GM19372 (cell line): ENCODE results near the gene GCGR.

Experiments used
- ATAC-seq: cut with Tn5 transposase; IDR thresholded peaks from one replicate; pipeline ENCODE4 v1.9.1; 2021; ENCODE audit warnings: mild to moderate bottlenecking, low read depth, moderate library complexity; ENCODE audit not compliant: unreplicated experiment

The GCGR gene

GRCh38 chr17:81845881-81846742 lies 42.2 kb downstream of the GCGR start:
- no peak for ATAC-seq

- no peak for ATAC-seq
Measured at GRCh38 chr17:81846743-81847689, 43.1 kb downstream of the GCGR start.

- ATAC-seq: no peak
Measured at GRCh38 chr17:81849457-81849856, 45.5 kb downstream of the GCGR start.

DNA sequence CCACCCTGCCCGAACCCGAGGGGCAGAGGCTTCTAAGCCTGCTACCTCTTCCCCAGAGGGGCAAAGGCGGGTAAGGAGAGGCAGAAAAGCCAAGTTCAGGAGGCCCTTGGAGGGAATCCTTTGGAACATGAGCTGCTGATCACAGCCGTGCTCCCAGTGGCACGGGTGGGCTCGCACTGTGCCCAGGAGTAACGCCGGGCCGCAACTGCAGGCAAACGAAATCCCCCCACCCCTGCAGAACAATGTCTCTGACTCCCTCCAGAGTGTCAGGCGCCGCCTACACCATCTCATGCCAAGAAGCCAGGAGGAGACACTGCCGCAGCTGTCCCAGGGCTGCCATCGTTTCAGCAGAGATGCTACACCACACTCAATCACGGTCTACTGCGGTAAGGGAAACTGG lies 47.5 kb downstream of the GCGR start:
- ATAC-seq: no peak

DNA sequence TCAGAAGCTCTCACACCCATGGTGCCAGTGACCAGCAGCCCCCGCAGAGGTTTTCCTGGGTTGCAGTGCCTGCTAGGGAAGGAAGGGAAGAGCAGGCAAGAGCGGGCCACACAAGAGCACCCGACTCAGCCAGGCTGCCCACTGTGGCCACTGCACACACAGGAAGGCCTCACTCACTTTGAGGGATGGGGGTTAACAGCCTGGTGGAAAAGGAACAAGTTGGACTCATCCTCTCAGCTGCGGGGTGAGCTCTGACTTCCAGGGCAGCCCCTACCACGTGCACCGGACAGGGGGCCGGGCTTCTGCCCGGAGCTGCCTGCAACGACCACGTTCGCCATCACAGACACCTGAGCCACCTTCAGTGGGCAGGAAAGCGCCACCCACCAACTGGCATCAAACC lies 48.3 kb downstream of the GCGR start:
- ATAC-seq: no peak

DNA sequence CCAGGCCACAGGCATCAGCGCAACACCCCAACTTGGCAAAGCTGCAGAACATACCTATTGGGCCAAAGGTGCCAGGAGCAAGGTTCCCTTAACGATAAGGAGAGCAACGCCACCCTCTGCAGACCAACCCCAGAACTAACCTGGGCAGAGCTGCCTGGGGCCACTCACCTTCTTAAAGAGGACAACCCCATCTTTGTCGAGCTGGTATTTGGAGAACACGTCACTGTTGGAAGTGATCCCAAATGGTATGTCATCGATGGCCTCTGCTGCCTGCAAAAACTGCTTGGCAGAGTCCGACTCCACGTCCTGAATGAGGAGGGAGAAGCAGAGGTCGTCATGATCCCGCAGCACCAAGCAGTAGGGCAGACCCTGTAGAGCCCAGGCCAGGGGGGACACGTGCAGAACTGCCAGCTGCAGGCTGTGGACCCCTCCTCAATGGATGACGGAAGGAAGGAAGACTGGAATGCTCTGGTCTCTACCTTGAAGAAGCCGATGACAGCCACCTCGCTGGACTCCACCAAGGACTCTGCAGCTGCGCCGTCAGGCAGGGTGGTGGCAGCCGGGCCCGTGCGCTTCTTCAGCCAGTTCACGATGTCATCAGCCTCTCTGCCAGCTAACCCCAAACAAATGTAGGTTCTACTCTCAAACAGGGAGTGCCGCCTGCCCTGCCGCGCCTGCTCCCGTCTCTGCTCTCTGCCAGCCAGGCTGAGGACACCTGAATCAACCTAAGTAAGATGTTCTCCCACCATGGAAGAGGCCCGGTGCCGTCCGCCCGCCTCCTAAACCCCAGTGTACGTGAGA lies 51.2 kb downstream of the GCGR start:
- no peak for ATAC-seq

DNA sequence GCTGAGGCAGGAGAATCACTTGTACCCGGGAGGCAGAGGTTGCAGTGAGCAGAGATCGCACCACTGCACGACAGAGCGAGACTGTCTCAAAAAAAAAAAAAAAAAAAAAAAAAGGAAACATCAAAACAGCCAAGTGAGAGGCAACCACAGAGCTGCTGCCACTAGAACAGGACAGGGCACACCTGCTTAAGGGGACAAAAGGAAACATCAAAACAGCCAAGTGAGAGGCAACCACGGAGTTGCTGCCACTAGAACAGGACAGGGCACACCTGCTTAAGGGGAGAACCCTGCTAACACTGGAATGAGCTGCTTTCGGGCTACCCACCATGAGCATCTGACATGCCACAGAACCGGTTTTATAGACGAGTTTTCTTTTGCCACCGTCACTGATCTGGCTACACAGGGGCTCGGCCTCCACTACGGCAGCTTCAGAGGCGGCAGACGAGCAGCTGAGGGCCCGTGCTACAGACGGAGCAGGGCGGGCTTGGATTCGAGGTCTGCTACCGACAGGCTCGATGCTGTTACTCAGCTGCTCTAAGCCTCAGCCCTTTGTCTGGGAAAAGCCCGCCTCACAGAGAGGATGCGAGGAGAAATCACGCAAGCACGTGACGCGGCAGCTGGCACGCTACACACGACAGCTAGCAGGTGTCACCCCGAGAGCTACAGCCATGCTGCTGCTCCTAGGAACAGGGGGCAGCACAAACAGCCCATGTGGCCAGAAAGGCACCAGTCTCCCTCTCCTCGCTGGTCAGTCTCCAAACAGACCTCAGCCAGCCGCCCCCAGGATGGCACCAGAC lies 54.4 kb downstream of the GCGR start:
- no peak for ATAC-seq

- no peak for ATAC-seq
Measured at GRCh38 chr17:81858967-81859905, 55.3 kb downstream of the GCGR start.

- ATAC-seq: peak; percentile 76
Measured at GRCh38 chr17:81859906-81860755, 56.2 kb downstream of the GCGR start, which contains the start of gene P4HB. P4HB (minus strand) TSS chr17:81860535; CDS start chr17:81860471, 64 bp downstream.

- ATAC-seq: peak; percentile 71
Measured at GRCh38 chr17:81860756-81861568, 57.0 kb downstream of the GCGR start.

- no peak for ATAC-seq
Measured at GRCh38 chr17:81863123-81863675, 59.2 kb downstream of the GCGR start.
